ENCODE results near the gene UNCX.

Gene UNCX

DNA sequence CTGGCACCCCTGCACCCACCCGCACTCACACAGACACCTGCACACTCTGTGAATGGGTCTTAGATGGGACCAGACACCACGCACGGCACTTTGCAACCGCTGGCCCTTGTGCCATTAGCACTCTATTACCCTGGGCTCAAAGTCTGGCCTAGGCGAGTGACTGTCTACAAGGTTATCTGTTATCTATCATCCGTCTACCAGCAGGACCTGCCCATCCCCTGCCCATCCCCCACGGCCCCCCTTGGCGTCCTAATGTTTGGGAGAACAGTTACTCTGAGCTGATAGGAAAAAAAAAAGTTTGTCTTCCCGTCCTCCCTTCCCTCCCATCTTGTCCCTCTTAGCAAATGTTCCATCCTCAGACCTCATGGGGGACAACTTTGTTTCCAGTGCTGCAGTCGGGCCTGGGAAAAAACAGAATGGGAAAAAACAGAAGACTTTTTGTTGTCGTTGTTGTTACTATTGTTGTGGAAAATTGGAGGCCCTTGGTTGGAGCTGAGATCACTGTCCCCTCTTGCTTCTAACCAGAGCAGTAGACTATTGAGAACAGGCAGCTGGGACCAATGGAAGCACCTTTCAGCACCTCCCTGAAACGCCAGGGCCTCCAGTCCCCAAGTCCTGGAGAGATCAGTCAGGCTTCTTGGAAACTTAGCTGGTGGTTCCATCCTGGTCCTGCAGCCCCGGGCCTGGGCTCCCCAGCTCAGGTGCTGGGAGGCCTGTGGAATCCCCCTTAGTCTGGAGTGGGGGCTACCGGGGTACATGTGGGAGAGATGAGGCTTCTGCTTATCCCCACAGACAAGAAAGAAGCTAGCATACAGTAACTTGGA is 12.2 kb downstream of the UNCX start:
- no peak for DNase-seq

DNA sequence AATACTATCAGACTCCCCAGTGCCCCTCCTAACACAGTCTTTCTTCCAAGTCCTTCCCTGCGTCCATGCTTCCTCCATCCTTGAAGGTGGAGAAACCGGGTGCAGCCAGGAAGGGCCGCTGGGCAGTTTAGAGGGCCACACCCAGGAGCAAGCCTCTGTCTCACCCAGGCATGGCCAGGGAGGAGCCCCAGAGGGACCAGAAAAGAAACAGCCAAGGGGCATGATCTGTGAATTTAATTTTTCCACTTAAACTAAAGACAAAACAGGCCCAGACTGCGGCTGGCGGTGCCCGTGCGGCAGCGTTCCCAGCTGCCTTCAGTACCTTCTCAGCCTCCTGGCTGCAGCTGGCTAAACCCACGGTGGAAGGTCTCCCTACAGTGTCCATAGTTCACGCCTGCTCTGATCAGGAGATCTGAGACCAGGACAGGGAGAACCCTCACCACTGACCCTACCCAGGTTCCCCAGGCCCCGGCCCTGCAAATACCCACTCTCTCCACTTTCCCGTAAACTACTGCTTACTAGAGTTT is 12.9 kb downstream of the UNCX start:
- DNase-seq, result no peak

DNA sequence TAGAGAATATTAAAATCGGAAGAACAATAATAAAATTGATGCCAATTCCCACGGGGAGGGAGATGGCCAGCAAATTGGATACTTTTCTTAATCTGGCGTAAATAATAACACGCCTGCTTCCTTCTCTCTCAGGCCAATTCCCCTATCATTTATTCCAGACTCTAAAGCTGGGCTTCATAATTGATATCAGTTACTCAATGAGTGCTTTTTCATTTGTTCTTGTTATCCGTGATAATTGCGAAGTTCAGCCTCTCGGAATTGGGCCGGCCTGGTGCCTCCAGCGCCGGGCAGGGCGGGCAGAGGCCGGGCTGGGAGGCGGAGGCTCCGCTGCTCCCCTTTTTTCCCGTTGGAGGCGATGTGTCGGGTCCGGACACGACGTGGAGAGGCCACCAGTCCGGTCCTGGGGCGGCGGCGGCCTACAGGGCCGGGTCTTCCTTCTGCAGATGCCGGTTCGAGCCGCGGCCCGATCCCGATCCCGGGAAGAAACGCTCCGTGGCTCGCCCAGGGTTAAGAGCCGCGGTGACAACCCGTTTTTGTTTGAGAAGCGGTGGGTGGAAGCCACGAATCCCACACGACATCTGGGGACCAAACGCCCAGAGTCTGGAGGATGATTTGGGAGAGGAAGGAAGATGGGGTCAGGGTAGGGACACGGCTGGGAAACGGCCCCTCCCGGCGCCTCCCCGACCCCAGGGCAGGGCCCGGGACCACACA is 13.6 kb downstream of the UNCX start:
- DNase-seq, result no peak

DNA sequence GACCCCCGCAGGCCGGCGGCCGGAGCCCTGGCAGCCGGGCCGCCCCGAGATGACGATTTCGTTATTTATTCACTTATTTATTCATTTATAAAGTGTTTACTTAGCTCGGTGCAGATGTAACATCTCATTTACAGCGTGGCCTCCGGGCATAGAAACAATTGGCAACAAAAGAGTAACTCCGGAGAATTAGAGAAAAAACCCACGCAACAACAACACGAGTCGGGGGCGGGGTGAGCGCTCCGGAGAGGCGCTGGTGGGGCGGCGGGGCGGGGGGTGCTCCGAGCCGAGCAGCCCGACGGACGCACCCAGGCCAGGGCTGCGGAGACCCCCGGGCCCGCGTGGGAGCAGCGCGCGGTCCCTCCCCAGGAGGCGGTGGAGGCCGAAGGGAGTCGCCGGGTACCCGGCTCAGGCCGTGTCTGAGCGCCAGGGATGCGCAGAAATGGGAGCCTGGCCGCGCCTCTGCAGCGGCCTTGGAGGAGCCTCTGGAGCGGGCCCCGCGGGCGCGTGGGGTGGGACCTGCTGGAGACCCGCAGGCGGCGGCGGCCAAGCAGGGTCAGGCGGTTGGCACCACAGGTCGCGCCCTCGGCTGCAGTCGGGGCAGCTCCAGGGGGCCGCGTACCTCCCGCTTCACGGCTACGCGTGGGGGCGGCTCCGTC is 14.3 kb downstream of the UNCX start:
- no peak for DNase-seq

DNA sequence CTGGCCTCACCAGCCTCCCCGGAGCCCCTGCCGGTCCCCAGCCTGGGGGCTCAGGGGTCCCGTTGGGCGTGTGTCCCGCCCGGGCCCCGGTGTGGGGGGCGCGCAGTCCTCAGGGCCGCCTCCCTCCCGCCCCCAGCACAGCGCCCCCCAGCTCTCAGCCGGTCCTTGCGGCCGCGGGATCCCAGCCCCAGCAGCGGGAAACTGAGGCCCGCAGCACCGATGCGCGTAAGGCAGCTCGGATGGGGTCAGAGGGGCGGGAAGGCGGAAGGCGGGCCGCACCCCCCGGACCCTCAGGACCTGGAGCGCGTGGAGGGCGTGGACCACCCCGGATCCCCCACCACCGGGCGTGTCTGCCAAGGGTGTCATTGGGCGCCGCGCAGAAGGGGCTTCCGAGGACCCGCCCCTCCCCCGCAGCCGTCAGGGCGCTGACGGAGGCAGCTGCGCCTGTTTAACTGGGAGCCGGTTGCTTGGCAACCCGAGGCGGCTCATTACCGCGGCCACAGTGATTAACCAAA is 14.9 kb downstream of the UNCX start:
- no peak for DNase-seq

DNA sequence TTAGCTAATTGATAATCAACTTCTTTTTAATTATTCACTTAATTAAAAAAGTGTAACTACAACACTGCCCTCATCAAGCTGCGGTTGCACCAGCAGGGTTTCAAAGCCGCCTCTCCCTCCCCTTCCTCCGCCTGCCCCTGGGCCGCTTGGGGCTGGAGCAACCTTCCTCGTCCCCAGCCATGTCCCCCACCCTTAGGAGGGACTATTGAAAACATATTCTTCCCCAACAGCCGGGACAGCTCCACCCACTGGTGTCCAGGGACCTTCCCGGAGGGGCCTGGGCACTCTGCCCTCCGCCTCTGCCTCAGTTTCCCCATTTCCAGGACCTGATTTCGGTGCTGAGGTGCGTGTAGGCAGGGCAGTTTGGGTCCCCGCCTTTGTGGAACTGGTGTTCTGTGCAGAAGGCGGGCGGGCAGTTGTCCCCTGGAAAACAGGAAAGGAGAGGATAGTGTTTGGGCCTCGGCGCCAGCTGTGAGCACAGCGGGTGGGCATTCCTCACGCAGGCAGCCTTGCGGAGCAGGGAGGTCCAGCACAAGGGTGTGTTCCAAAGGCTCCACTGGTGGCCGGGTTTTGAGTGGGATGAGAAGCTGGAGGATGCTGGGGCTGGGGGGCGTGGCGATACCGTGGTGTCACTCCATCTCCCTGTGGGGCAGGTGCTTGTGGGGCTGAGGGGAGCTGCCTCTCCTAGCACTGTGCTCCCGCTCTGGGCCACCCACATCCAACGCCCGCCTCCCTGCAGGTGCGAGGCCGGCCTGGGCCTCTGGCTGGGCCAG is 15.7 kb downstream of the UNCX start:
- DNase-seq, result no peak

DNA sequence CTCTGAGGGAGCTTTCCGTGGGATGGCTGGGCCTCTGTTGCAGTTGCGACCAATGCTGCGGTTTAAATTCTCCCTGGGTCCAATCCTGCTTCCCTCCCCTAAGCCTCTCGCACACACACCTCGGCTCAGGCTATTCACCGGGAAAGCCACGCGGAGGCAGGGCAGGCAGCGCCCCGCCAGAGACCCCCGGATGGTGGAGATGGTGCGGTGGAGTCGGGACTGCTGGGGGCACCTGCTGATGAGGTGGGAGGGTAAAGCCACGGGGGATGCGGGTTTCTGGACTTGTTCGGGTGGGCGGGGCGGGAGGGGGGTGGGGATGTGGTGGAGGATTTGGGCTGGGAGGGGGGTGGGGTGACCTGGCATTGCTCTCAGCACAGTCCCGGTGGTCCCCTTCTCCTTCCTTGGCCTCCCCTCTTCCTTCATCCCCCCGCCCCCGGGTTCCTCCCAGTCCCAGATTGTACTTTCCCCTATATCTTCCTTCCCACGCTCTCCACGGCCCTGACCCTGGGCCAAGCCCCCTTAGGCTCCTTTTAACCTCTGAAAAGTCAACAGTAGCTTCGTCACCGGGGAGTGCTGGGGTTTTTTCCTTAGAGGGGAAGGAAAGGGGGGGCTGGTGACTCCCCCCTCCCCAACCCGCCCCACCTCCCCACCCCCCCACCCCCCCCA is 16.4 kb downstream of the UNCX start:
- DNase-seq, result no peak

DNA sequence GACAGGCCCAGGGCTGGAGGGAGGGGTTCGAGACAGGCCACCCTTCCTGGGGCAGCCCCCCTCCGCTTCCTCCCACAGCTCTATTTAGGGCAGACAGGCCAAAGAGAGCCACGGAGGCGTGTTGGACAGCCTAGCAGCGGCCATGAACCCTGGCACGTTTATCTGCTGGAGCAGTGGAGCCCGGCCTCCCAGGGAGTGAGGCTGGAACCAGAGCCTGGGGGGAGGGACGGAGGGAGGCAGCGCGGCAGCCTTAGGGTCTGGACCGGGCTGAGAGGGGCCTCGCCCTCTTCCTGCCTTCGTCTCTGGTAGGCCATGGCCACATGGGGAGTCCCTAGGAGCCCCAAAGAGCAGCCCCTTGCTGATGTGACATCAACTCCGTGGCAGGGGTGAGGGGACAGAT is 17.1 kb downstream of the UNCX start:
- no peak for DNase-seq

DNA sequence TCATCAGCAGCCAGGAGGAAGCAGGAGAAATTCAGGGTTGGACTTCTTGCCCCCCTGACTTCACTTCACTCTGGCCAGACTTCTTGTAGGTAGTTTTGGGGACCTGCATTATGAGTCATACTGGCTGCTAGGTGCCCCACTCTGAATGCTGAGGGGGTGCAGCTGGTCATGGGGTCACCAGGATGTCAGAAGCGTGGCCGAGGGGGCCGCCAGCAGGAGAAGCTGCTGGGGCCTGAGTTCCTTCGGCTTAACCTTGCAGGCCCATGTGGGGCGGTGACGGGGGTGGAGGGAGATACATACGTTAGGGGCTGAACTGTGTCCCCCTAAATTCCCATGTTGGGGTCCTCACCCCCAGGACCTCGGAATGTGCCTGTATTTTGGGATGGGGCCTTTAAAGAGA is 18.2 kb downstream of the UNCX start:
- no peak for DNase-seq

DNA sequence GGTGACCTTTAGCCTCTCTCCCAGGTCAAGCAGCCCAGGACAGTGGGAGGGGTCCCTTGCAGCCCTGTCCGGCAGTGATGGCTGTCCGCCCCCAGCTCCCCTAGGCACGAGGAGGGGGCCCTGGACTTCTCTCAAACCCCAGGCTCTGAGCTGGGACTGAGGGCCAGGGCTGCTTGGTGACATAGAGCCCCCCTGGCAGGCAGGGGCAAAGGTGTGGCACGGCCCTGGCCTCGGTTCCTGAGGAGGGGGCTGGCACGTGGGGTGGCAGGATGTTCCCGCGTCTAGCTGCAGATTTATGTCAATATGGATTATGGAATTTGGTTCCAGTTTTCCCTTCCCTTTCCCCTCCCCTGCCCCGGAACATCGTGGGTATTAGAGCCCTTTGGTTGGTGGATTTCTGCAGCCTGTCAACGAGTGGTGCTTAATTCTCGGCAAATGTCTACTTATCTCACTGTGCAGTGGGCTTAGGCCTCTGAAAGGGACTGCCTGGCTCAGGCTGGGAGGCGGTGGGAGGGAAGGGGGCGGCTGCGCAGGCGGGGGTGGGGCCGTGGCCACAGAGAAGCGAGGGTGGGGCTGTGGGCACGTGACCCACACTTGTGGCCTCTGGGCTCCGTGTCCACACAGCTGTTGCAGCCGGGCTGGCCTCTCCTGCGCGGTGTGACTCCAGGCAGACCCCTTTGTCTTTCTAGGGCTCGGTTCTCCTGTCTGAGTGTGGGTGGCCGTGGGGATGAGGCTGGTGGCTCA is 19.3 kb downstream of the UNCX start:
- no peak for DNase-seq

DNA sequence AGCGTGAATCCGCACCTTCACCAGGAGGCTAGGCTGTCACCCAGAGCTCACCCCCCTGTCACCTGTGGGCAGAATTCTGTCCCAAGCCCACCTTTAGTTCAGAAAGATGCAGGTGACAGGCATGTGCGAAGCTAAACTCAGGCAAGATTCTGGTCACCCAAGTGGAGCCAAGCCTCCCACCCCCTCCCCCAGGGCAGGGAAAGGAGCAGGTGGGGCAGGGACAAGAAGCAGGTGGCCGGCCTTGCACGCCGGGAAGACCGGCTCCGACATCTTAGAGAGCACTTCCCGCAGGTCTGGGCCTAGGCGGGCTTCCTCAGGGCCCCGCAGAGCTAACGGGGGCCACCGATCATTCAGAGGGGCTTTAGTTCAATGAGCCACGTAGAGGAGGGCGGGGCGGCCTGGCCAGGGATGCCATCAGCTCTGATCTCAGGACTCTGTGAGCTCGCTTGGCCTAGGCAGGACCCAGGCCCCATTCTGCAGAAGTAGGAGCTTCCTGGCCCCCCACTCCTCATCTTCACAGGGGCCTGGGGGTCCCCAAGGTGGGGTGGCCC is 19.9 kb downstream of the UNCX start:
- DNase-seq, result no peak

DNA sequence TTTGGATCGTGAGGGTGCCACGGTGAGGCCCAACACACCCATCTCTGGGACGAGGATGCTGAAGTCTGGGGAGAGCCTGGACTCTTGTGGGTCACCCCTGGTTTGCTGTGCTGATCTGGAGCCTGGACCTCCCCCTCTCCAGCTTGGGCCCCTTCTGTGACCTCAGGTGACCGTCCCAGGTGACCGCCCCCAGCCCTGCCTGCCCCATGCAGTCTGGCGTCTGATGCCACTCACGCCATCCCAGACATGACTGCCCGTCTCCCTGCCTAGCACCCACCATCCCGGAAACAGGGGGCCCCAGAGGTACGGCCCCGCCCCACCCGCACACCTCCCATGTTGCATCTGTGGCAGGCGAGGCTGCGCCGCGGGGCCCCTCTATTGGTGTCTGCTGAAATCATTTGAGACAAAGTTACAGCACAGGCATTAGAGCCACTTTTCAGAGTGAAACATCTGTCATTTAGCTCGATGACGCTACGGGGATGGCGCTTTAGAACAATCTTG is 21.1 kb downstream of the UNCX start:
- no peak for DNase-seq

DNA sequence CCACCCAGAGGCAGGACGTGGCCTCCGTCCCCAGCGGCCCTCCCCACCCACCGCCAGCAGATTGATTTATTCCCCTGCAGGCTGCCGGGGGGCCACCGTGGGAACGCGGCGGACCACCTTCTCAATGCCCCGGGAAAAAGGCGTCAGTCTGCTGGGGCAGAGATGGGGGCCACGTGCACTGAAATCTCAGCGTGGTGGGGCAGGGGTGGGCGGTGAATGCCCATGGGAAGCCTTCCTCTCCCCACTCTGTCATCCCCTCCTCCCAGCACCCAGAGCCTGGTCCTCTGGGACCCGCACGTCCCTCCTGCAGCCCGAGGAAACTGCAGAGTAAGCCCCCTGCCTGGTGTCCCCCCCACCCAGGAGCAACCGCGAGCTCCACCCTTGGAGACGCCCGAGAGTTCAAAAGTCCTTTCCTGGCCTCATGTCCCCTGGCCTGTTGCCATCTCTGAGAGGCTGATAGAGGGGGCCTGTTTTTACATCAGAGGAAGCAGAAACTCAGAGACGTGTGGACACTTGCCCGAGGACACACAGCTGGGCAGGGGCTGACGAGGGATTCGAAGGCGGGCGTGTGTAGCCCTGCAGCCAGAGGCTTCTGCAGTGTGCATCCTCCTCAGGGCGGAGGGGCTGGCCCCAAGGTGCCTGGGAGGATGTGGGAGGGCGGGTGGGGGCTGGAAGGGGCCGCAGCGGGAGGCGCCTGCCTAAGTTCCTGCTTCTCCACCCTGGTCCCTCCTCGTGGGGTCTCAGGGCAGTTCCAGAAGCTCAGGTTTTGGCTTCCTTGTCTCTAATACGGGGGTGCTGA is 21.8 kb downstream of the UNCX start:
- DNase-seq, result no peak

DNA sequence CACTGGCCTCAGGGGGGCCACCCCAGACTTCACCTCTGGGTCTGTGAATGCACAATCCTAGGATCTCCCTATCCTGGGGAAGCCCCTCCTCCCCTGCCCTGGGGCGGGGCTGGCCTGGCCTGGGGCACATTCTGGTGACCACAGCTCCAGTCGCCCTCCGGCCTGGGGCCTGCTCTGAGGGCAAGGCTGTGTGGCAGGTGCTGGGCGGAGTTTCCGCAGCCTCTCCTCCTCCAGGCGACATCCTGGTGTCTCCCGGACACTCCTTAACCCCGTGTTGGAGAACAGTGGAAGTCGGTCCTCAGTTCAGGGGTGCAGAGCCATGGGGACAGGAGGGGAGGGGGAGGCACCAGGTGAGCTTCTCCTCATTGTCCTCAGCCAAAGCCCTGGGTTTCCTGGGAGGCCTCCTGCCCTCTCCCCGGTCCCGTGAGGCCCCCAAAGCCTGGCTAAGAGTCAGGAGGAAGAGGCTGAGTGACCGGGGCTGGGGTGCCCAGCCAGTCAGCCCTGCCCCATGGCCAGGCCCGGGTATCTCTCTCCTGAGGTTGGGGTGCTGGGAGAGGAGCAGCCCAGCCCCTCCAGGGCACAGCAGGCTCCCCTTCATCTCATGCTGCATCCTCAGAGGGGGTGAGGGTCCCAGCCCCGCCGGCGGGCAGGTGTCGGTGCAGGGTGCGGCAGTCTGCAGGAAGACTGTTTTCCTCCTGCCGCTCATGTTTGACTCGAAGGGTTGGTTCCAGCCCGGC is 22.6 kb downstream of the UNCX start:
- DNase-seq, result no peak

DNA sequence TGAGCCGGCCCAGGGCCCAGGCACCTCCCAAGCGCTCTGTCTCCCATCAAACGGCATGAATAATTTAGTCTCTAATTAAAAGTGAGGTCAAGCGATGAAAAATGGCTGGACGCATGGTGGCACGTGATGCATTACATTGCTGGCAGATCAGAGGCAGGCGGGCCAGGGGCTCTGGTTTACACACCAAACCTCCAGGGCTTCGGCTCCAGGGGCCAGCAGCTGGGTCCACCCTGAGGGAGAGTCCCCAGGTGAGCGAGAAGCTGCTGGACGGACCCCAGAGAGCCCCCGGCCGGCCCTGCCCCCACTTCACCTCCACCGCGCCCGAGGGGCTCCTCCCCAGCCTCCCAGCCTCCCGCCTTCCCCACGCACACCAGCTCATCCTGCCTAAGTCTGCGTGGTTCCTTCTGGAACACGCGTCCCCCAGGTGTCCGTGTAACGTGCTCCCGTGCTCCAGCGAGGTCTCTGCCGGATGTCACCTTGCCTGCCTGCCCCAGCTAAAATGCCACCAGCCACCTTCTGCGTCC is 23.2 kb downstream of the UNCX start:
- DNase-seq, result no peak

DNA sequence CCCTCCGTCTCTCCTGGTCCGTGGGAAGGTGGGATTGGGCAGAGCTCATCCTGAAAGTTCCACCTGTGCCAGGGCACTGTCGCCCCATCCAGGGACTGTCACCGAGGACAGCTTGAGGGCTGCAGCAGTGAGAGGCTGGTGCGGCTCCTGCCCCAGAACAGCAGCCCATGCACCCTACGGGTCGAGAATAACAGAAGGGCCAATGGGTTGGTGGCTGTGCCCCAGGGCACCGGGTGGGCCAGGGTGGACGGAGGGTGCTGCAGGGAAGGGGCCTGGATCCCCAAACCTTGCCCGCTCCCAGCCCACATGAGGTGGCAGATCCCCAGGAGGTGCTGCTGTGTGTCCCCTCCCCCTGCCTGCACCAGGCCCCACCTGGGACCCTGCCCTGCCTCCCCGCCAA is 23.9 kb downstream of the UNCX start:
- no peak for DNase-seq

DNA sequence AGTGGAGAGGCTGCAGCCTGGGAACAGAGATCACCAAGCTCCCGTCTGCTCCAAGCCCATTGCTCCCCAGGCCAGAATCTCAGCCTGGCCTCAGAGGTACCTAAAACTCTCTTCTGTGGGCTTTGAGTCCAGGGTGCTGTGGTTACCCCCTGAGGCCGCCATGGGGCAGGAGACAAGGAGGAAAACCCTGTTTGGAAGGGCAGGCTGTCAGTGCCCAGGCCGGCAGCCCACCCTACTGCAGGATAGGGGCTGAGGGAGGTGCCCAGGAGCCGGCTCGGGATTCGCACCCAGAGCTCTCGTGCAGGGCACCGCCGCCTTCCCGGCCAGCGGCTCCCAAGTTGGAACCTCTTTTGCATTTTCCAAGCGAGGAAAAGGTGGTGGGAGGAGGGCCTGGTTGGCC is 24.5 kb downstream of the UNCX start:
- no peak for DNase-seq

DNA sequence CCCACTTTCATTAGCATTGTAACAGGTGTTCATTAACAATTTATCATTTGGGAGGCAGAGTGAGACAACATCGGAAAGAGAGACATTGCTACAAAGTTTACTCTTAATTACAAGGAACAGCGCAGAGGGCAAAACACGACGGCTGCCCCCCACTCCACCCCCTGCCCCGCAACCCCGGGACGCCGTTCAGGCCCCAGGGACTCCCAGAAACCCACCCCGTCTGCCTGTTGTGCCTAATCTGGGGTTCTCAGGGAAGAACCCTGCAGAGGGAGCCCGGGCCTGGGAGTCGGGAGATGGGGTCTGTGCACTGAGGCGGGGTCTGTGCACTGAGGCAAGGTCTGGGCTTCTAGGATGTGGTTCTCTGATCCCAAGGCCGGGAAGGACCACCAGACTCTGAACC is 25.2 kb downstream of the UNCX start:
- no peak for DNase-seq

Measured in effector CD4-positive, alpha-beta T cell (primary cell).